Gastrocnemius medialis (tissue), 4 donors: ENCODE data around the gene STAT6.

Source experiments
- POLR2A ChIP-seq, 2 donors: fragments of 450-650 bp; IDR thresholded peaks; one replicate each; pipeline ENCODE4 v1.6.1; 2017; ENCODE audit warnings: antibody characterized with exemption in 2 of 2, mild to moderate bottlenecking in 2 of 2, moderate library complexity in 2 of 2
- TF ChIP-seq, protein P1 (sequence below), 5 experiments: fragments of 450-650 bp in 3 of 5; fragments of 200-600 bp in 2 of 5; sonication (generic) in 2 of 5; IDR thresholded peaks in 4 of 5; conservative IDR thresholded peaks in 1 of 5; 1 replicate in 4 of 5; 2 replicates in 1 of 5; pipeline ENCODE4 v1.5.1; 2016 to 2019; ENCODE audit warnings: antibody characterized with exemption in 5 of 5, mild to moderate bottlenecking in 3 of 5, moderate library complexity in 3 of 5

GRCh38 chr12:57066245-57066644 is 44.9 kb downstream of the STAT6 start:
- no peak for TF ChIP-seq POLR2A (IDR thresholded peaks at IDR 0.05)
- TF ChIP-seq, protein P1, sequence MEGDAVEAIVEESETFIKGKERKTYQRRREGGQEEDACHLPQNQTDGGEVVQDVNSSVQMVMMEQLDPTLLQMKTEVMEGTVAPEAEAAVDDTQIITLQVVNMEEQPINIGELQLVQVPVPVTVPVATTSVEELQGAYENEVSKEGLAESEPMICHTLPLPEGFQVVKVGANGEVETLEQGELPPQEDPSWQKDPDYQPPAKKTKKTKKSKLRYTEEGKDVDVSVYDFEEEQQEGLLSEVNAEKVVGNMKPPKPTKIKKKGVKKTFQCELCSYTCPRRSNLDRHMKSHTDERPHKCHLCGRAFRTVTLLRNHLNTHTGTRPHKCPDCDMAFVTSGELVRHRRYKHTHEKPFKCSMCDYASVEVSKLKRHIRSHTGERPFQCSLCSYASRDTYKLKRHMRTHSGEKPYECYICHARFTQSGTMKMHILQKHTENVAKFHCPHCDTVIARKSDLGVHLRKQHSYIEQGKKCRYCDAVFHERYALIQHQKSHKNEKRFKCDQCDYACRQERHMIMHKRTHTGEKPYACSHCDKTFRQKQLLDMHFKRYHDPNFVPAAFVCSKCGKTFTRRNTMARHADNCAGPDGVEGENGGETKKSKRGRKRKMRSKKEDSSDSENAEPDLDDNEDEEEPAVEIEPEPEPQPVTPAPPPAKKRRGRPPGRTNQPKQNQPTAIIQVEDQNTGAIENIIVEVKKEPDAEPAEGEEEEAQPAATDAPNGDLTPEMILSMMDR (IDR thresholded peaks at IDR 0.05 in 4 of 5, conservative IDR thresholded peaks at IDR 0.05 in 1 of 5): no peak
